ENCODE results near the gene RAB37.
A peak's percentile ranks its signal among the peaks of the same experiment; 100 is the strongest.

RAB37 gene

DNA sequence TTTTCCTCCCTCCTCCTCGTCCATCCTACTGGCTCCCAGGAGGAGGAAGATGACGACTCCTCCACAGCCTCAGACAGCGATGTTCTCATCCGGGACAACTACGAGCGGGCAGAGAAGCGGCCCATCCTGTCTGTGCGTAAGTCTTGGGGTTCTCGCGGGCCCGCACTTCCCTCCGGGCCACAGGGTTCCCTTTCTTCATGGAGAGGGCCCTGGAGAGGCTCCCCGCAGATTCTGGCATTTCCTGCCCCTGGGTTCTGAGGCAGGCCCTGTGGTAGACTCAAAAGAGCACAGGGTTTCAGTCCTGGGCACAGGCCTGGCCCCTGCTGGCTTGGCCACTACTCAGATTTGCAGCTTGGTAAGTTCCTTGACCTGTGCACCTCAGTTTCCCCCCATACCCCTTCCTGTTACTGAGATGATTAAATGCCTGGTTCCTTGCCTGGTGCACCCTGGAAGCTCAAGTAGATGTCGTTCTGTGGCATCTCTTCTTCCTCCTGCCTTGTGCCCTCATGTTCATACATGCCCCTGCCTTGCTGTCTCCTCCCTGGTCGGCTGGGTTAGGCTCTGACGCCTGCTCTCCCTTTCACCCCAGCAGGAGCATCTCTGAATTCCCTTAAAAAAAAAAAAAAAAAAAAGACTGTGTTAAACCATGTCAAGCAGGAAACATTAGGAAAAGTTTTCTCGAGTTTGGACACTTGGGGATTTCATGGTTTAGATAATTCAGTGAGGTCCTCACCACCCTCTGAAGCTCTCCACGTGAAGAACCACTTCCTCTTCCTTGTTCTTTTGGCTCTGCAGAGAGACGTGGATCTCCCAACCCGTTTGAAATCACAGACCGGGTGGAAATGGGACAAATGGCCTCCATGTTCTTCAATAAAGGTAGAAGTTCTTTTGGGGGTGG lies 53.4 kb downstream of the RAB37 start:
- FAIRE-seq: no peak
- DNase-seq (ENCODE audit: insufficient read length, low spot score): no peak
- TF ChIP-seq SPI1 (IDR thresholded peaks at IDR 0.05; ENCODE audit: low read depth, low read length): peak; percentile 47
- no peak for TF ChIP-seq TAF1 (IDR thresholded peaks at IDR 0.05; ENCODE audit: low read depth, low read length)

GRCh38 chr17:74792586-74793105 lies 55.6 kb downstream of the RAB37 start:
- DNase-seq (ENCODE audit: insufficient read length, low spot score): no peak
- FAIRE-seq: no peak
- TF ChIP-seq SPI1 (IDR thresholded peaks at IDR 0.05; ENCODE audit: low read depth, low read length) (no peak), POU2F2 (IDR thresholded peaks at IDR 0.05; ENCODE audit: low read depth, low read length) (no peak), PAX5 (IDR thresholded peaks at IDR 0.05; ENCODE audit: insufficient read depth, low read length, severe bottlenecking) (no peak), POLR2AphosphoS5 (IDR thresholded peaks at IDR 0.05; ENCODE audit: low read depth, low read length) (no peak), TAF1 (IDR thresholded peaks at IDR 0.05; ENCODE audit: low read depth, low read length) (no peak)

- TF ChIP-seq POLR2A (IDR thresholded peaks at IDR 0.05; ENCODE audit: low read depth, low read length) (no peak), POLR2AphosphoS5 (IDR thresholded peaks at IDR 0.05; ENCODE audit: low read depth, low read length) (no peak), TAF1 (IDR thresholded peaks at IDR 0.05; ENCODE audit: low read depth, low read length) (no peak), POU2F2 (IDR thresholded peaks at IDR 0.05; ENCODE audit: low read depth, low read length) (no peak), PAX5 (IDR thresholded peaks at IDR 0.05; ENCODE audit: insufficient read depth, low read length, severe bottlenecking) (no peak), SPI1 (IDR thresholded peaks at IDR 0.05; ENCODE audit: low read depth, low read length) (no peak)
- DNase-seq (ENCODE audit: insufficient read length, low spot score) (no peak), FAIRE-seq (no peak)
These were observed 58.4 kb downstream of the RAB37 start for GRCh38 chr17:74795327-74796020.

DNA sequence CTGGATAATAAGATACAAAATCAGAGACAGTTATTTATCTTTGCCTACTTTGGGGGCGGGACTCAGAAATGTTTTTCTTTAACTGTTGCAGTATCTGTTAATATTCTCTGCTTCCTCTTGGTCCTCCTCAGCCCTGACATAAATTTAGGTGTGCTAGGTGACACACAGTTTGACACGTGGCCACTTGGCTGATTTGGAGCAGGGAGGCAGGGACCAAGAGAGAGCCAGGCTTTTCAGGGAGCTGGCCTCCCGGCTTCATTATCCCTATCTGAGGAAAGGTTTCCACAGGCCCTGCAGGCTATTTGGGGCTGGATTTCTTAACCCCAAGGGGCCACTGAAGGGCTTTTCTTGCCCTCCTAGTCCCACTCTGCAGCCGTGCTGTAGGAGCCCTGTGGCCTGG lies 59.2 kb downstream of the RAB37 start:
- DNase-seq (ENCODE audit: insufficient read length, low spot score) (no peak), FAIRE-seq (no peak)
- TF ChIP-seq TAF1 (IDR thresholded peaks at IDR 0.05; ENCODE audit: low read depth, low read length) (no peak), POLR2A (IDR thresholded peaks at IDR 0.05; ENCODE audit: low read depth, low read length) (no peak), SPI1 (IDR thresholded peaks at IDR 0.05; ENCODE audit: low read depth, low read length) (no peak), POU2F2 (IDR thresholded peaks at IDR 0.05; ENCODE audit: low read depth, low read length) (no peak), POLR2AphosphoS5 (IDR thresholded peaks at IDR 0.05; ENCODE audit: low read depth, low read length) (no peak), PAX5 (IDR thresholded peaks at IDR 0.05; ENCODE audit: insufficient read depth, low read length, severe bottlenecking) (no peak)

DNA sequence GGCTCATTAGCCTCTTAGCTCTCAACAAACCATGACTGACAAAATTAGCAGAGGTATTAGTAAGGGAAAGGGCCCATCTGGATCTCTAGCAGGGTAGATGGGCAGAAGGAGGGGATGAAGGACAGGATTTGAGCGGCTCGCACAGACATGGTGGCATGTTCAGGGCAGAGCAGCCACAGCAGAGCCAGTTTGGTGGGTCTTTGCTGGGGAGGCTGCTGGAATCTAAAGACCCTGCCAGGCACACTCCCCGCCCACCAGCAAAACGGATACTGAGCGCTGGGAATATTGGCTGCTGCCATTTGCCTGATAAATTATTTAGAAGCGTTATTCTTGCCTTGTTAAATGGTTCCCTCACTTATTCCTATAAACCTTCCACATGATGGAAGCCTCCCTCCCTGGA lies 59.8 kb downstream of the RAB37 start:
- TF ChIP-seq TAF1 (IDR thresholded peaks at IDR 0.05; ENCODE audit: low read depth, low read length): no peak
- no peak for TF ChIP-seq SPI1 (IDR thresholded peaks at IDR 0.05; ENCODE audit: low read depth, low read length)
- no peak for TF ChIP-seq POLR2A (IDR thresholded peaks at IDR 0.05; ENCODE audit: low read depth, low read length)
- no peak for TF ChIP-seq PAX5 (IDR thresholded peaks at IDR 0.05; ENCODE audit: insufficient read depth, low read length, severe bottlenecking)
- TF ChIP-seq POLR2AphosphoS5 (IDR thresholded peaks at IDR 0.05; ENCODE audit: low read depth, low read length): no peak
- no peak for TF ChIP-seq POU2F2 (IDR thresholded peaks at IDR 0.05; ENCODE audit: low read depth, low read length)
- FAIRE-seq (no peak), DNase-seq (ENCODE audit: insufficient read length, low spot score) (no peak)

All from GM12891 (cell line).